H1 (cell line): ENCODE results near the gene SEMA5B. TPM values are rescaled to one million over a fixed set of nuclear protein-coding genes. Genes with fewer than 3 reads are reported as not detected.
A peak's percentile ranks its signal among the peaks of the same experiment; 100 is the strongest.

Experiments
- EZH2 ChIP-seq: fragments of 200-600 bp; sonication (generic); IDR thresholded peaks from 2 replicates; pipeline ENCODE4 v1.7.1; 2012; ENCODE audit warnings: low read depth, mild to moderate bottlenecking, moderate library complexity, low read length, inconsistent platforms; ENCODE audit not compliant: severe bottlenecking
- PHF8 ChIP-seq: fragments of 200-600 bp; sonication (generic); conservative IDR thresholded peaks from 2 replicates; pipeline ENCODE4 v1.7.1; 2012; ENCODE audit warnings: low read depth, mild to moderate bottlenecking, inconsistent platforms, low read length, moderate library complexity
- POLR2A ChIP-seq, 2 experiments: IDR thresholded peaks; 1 replicate in 1 of 2; 2 replicates in 1 of 2; pipeline ENCODE4 v1.6.1; 2011; ENCODE audit warnings: low read depth in 2 of 2, low read length in 2 of 2, mild to moderate bottlenecking in 2 of 2; ENCODE audit errors: control extremely low read depth in 1 of 2
- POU5F1 ChIP-seq: IDR thresholded peaks from 2 replicates; pipeline ENCODE4 v1.6.1; 2011; ENCODE audit warnings: low read depth, mild to moderate bottlenecking, low read length, moderate library complexity
- RBBP5 ChIP-seq: IDR thresholded peaks from 2 replicates; pipeline ENCODE4 v1.7.1; 2012; ENCODE audit warnings: low read depth, mild to moderate bottlenecking, inconsistent platforms, low read length, moderate library complexity, borderline replicate concordance
- RXRA ChIP-seq: IDR thresholded peaks from 2 replicates; pipeline ENCODE4 v1.6.1; 2011; ENCODE audit warnings: low read depth, mild to moderate bottlenecking, low read length, moderate library complexity; ENCODE audit not compliant: insufficient read depth
- SIX5 ChIP-seq: IDR thresholded peaks from 2 replicates; pipeline ENCODE4 v1.6.1; 2011; ENCODE audit warnings: mild to moderate bottlenecking, low read depth, low read length
- SP4 ChIP-seq: IDR thresholded peaks from 2 replicates; pipeline ENCODE4 v1.6.1; 2012; ENCODE audit warnings: low read length, inconsistent platforms
- TAF7 ChIP-seq: optimal IDR thresholded peaks from 2 replicates; pipeline ENCODE3; 2011; ENCODE audit warnings: low read depth, mild to moderate bottlenecking, inconsistent platforms, low read length, moderate library complexity, borderline replicate concordance
- polyA plus RNA-seq, 7 experiments: library from polyadenylated mRNA; depleted of rRNA in 3 of 7; stranded (reverse) in 5 of 7; unstranded in 2 of 7; fragments of >200 nt in 5 of 7; fragments of 200-250 nt in 2 of 7; gene quantifications; 1 replicate in 5 of 7; 2 replicates in 1 of 7; 4 replicates in 1 of 7; pipeline versions ENCODE4 v1.2.1 to v1.2.3, GENCODE V29; 2011 to 2013; ENCODE audit warnings: missing spikeins in 2 of 7, mixed read lengths in 2 of 7
- total RNA-seq: library from RNA; stranded (reverse); fragmentation: NEBNext Ultra II Directional; extraction: Animal tissue kit (Norgen Biotek cat#: 25700); gene quantifications from 2 replicates; pipeline ENCODE4 v1.2.1, GENCODE V29; 2021
- TF ChIP-seq, protein P1 (sequence below): fragments of 300-600 bp; sonication (generic); IDR thresholded peaks from 2 replicates; pipeline ENCODE4 v1.7.1; 2012; ENCODE audit warnings: low read length, moderate library complexity, mild to moderate bottlenecking, inconsistent platforms; ENCODE audit not compliant: insufficient replicate concordance

Gene SEMA5B
- total and polyA plus RNA-seq, 2 of the 8 experiments (the other 6 are each of a cell fraction or from before 2014, with no cell fraction given), result 13.1 to 22.4 TPM

DNA sequence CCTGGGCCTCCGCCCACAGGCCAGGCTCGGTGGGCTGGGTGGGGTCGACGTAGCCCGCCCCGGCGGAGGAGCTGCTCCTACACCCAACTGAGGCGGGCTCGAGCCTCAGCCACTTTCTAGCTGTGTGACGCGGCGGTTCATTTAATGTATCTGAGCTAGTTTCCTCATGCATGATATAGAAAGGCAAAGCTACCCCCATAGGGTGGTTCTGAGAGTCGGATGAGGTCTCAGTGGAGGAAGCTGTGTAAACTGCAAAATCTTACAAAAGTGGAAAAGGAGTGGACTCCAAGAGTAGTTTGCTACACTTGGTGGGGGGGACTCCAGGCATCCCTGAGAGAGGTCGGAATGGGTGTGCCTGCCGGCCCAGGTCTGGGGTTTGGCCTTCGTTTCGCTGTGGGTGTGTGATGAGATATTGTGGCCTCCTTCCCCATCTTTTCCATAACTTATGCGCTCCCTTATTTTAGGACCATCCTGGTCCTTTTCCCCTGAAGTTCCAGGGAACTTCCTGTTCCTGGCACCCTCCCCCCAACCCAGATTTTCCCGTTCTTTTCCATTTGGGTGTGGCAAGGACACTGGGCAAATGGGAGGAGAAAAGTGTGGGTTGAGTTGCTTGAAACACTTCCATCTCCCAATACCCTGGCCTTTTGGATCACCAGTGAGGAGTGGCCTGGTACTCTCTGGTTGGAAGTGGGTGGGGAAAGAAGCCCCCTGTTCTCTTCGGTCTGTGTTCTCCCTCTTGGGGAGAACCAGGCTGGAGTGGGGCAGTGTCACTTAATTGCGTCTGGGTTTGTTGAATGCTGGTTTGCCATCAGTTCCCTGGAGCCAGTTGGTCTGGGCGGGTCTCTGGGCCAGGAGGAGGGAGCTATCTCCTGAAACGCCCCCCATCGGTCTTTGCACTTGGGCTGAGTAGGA, 40.4 kb upstream of the SEMA5B start (continued):
- TF ChIP-seq, protein P1, sequence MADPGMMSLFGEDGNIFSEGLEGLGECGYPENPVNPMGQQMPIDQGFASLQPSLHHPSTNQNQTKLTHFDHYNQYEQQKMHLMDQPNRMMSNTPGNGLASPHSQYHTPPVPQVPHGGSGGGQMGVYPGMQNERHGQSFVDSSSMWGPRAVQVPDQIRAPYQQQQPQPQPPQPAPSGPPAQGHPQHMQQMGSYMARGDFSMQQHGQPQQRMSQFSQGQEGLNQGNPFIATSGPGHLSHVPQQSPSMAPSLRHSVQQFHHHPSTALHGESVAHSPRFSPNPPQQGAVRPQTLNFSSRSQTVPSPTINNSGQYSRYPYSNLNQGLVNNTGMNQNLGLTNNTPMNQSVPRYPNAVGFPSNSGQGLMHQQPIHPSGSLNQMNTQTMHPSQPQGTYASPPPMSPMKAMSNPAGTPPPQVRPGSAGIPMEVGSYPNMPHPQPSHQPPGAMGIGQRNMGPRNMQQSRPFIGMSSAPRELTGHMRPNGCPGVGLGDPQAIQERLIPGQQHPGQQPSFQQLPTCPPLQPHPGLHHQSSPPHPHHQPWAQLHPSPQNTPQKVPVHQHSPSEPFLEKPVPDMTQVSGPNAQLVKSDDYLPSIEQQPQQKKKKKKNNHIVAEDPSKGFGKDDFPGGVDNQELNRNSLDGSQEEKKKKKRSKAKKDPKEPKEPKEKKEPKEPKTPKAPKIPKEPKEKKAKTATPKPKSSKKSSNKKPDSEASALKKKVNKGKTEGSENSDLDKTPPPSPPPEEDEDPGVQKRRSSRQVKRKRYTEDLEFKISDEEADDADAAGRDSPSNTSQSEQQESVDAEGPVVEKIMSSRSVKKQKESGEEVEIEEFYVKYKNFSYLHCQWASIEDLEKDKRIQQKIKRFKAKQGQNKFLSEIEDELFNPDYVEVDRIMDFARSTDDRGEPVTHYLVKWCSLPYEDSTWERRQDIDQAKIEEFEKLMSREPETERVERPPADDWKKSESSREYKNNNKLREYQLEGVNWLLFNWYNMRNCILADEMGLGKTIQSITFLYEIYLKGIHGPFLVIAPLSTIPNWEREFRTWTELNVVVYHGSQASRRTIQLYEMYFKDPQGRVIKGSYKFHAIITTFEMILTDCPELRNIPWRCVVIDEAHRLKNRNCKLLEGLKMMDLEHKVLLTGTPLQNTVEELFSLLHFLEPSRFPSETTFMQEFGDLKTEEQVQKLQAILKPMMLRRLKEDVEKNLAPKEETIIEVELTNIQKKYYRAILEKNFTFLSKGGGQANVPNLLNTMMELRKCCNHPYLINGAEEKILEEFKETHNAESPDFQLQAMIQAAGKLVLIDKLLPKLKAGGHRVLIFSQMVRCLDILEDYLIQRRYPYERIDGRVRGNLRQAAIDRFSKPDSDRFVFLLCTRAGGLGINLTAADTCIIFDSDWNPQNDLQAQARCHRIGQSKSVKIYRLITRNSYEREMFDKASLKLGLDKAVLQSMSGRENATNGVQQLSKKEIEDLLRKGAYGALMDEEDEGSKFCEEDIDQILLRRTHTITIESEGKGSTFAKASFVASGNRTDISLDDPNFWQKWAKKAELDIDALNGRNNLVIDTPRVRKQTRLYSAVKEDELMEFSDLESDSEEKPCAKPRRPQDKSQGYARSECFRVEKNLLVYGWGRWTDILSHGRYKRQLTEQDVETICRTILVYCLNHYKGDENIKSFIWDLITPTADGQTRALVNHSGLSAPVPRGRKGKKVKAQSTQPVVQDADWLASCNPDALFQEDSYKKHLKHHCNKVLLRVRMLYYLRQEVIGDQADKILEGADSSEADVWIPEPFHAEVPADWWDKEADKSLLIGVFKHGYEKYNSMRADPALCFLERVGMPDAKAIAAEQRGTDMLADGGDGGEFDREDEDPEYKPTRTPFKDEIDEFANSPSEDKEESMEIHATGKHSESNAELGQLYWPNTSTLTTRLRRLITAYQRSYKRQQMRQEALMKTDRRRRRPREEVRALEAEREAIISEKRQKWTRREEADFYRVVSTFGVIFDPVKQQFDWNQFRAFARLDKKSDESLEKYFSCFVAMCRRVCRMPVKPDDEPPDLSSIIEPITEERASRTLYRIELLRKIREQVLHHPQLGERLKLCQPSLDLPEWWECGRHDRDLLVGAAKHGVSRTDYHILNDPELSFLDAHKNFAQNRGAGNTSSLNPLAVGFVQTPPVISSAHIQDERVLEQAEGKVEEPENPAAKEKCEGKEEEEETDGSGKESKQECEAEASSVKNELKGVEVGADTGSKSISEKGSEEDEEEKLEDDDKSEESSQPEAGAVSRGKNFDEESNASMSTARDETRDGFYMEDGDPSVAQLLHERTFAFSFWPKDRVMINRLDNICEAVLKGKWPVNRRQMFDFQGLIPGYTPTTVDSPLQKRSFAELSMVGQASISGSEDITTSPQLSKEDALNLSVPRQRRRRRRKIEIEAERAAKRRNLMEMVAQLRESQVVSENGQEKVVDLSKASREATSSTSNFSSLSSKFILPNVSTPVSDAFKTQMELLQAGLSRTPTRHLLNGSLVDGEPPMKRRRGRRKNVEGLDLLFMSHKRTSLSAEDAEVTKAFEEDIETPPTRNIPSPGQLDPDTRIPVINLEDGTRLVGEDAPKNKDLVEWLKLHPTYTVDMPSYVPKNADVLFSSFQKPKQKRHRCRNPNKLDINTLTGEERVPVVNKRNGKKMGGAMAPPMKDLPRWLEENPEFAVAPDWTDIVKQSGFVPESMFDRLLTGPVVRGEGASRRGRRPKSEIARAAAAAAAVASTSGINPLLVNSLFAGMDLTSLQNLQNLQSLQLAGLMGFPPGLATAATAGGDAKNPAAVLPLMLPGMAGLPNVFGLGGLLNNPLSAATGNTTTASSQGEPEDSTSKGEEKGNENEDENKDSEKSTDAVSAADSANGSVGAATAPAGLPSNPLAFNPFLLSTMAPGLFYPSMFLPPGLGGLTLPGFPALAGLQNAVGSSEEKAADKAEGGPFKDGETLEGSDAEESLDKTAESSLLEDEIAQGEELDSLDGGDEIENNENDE, result no peak
- TF ChIP-seq RXRA (no peak), POU5F1 (no peak), POLR2A (IDR thresholded peaks at IDR 0.05; ENCODE audit: control extremely low read depth in 1 of 2, low read depth in 2 of 2, low read length in 2 of 2) (no peak), TAF7 (no peak), RBBP5 (0 out of 2 replicates have a peak, but pooled peaks have one; percentile 12), SIX5 (no peak), EZH2 (peak; percentile 8), PHF8 (no peak), SP4 (no peak)
